GM23248 (cell line): ENCODE measurements around the gene FGFR1OP2. TPM values are rescaled to one million over a fixed set of nuclear protein-coding genes. Genes with fewer than 3 reads are reported as not detected.

Source experiments
- DNase-seq: peaks from one replicate; pipeline ENCODE4 v3.0.0-alpha.2; 2015
- H2AFZ ChIP-seq: fragments of 200-600 bp; sonication (generic); 2 replicates; pipeline ENCODE4 v1.6.1; 2016; ENCODE audit warnings: antibody characterized with exemption
- H3F3A ChIP-seq: fragments of 200-600 bp; sonication (generic); 2 replicates; pipeline ENCODE4 v1.6.1; 2016; ENCODE audit warnings: mild to moderate bottlenecking, antibody characterized with exemption, mixed run types; ENCODE audit not compliant: insufficient read depth
- H3K27ac ChIP-seq: fragments of 200-600 bp; sonication (generic); 2 replicates; pipeline ENCODE4 v1.5.1; 2016; ENCODE audit warnings: mild to moderate bottlenecking
- H3K27me3 ChIP-seq: fragments of 200-600 bp; sonication (generic); replicated peaks from 2 replicates; pipeline ENCODE4 v1.6.1; 2016; ENCODE audit warnings: mild to moderate bottlenecking; ENCODE audit not compliant: insufficient read depth
- H3K36me3 ChIP-seq: fragments of 200-600 bp; sonication (generic); 2 replicates; pipeline ENCODE4 v1.6.1; 2016; ENCODE audit warnings: low read depth, mild to moderate bottlenecking
- H3K4me1 ChIP-seq: fragments of 200-600 bp; sonication (generic); 2 replicates; pipeline ENCODE4 v1.6.1; 2016; ENCODE audit warnings: mild to moderate bottlenecking; ENCODE audit not compliant: insufficient read depth
- H3K4me2 ChIP-seq: fragments of 200-600 bp; sonication (generic); one replicate; pipeline ENCODE4 v1.6.1; 2016; ENCODE audit warnings: mild to moderate bottlenecking; ENCODE audit not compliant: unreplicated experiment
- H3K4me3 ChIP-seq: fragments of 200-600 bp; sonication (generic); 2 replicates; pipeline ENCODE4 v1.5.1; 2016; ENCODE audit warnings: mild to moderate bottlenecking
- H3K79me2 ChIP-seq: fragments of 200-600 bp; sonication (generic); 2 replicates; pipeline ENCODE4 v1.6.1; 2016; ENCODE audit warnings: mild to moderate bottlenecking; ENCODE audit not compliant: insufficient read depth
- H3K9ac ChIP-seq: fragments of 200-600 bp; sonication (generic); 2 replicates; pipeline ENCODE4 v1.6.1; 2016; ENCODE audit warnings: mild to moderate bottlenecking
- H3K9me2 ChIP-seq: fragments of 200-600 bp; sonication (generic); 2 replicates; pipeline ENCODE4 v1.6.1; 2016; ENCODE audit warnings: mixed run types, mild to moderate bottlenecking, moderate library complexity; ENCODE audit not compliant: insufficient read depth
- H3K9me3 ChIP-seq: fragments of 200-600 bp; sonication (generic); one replicate; pipeline ENCODE4 v1.6.1; 2017; ENCODE audit warnings: low read depth
- H4K20me1 ChIP-seq: fragments of 200-600 bp; sonication (generic); 2 replicates; pipeline ENCODE4 v1.6.0; 2016; ENCODE audit not compliant: insufficient read depth
- EZH2 ChIP-seq: fragments of 200-600 bp; sonication (generic); IDR thresholded peaks from 2 replicates; pipeline ENCODE4 v1.6.1; 2018; ENCODE audit warnings: antibody characterized with exemption, mild to moderate bottlenecking; ENCODE audit not compliant: insufficient read depth, poor library complexity, severe bottlenecking
- EZH2phosphoT487 ChIP-seq: fragments of 200-600 bp; sonication (generic); IDR thresholded peaks from 2 replicates; pipeline ENCODE4 v1.6.1; 2018; ENCODE audit warnings: antibody characterized with exemption, moderate library complexity, mild to moderate bottlenecking, low read depth; ENCODE audit not compliant: insufficient read depth
- WGBS, 2 experiments: methylation state at CpG; one replicate each; pipeline ENCODE4 v1.1.6; 2015 to 2017; ENCODE audit warnings: low lambda C conversion rate in 2 of 2, low coverage in 1 of 2; ENCODE audit errors: missing lambda C conversion rate in 2 of 2; 5-methylcytosine and 5-hydroxymethylcytosine counted together
- in situ Hi-C: fragments of 300-500 bp; cut with MboI; formaldehyde crosslinking; loops from 2 replicates; pipeline ENCODE4 v1.15.0; 2020
- polyA plus RNA-seq: library from polyadenylated mRNA; unstranded; fragments of >200 nt; fragmentation: Nextera tagmentation; extraction: Ambion mirVana; gene quantifications from 2 replicates; pipeline ENCODE4 v1.2.1, GENCODE V29; 2016
- total RNA-seq: library from RNA; depleted of rRNA; stranded (reverse); fragments of >200 nt; shearing (Covaris generic); gene quantifications from 2 replicates; pipeline ENCODE4 v1.2.3, GENCODE V29; 2014; rRNA removed

The FGFR1OP2 gene
- total and polyA plus RNA-seq, 2 experiments from 2014 or later = 37.2 to 47.3 TPM

GRCh38 chr12:27013611-27014084, 75.4 kb downstream of the FGFR1OP2 start:
- 0 to 1% methylated on average over 13 of the region's 13 CpGs for WGBS, 2 experiments
- H3K4me1 ChIP-seq = peaks cover 18% of the 10 kb centered on the region
- in situ Hi-C loops = loop anchor here (10.0 kb wide), 1 partner anchor 291 kb away; no protein-coding TSS in a partner anchor
- H3K27me3 ChIP-seq = no peaks in the 10 kb centered on the region
- peak; percentile 72 for DNase-seq
- H3F3A ChIP-seq = peaks cover 19% of the 10 kb centered on the region
- no peaks in the 10 kb centered on the region for H3K36me3 ChIP-seq
- H3K4me3 ChIP-seq = peak overlapping the region; percentile 91
- H3K4me2 ChIP-seq = peak overlapping the region; percentile 86
- H3K9me2 ChIP-seq = no peaks in the 10 kb centered on the region
- H2AFZ ChIP-seq = peak overlapping the region; percentile 92
- no peaks in the 10 kb centered on the region for H3K9me3 ChIP-seq
- no peak for TF ChIP-seq EZH2phosphoT487
- TF ChIP-seq EZH2 = no peak
- no peaks in the 10 kb centered on the region for H4K20me1 ChIP-seq
- H3K9ac ChIP-seq = peak overlapping the region; percentile 82
- peaks cover 47% of the 10 kb centered on the region for H3K79me2 ChIP-seq
- peak overlapping the region; percentile 85 for H3K27ac ChIP-seq

- Histone ChIP-seq H2AFZ (peak within 1 kb of the TSS; percentile 92), H3K9ac (peak within 1 kb of the TSS; percentile 82), H3K9me2 (no peaks in the 10 kb centered on the region), H3K27me3 (no peaks in the 10 kb centered on the region), H3K9me3 (no peaks in the 10 kb centered on the region), H3K27ac (peak within 1 kb of the TSS; percentile 85), H3K4me1 (peaks cover 18% of the 10 kb centered on the region), H3F3A (peaks cover 19% of the 10 kb centered on the region), H4K20me1 (no peaks in the 10 kb centered on the region), H3K79me2 (peaks cover 41% of the 10 kb centered on the region), H3K36me3 (no peaks in the 10 kb centered on the region), H3K4me2 (peak within 1 kb of the TSS; percentile 86), H3K4me3 (peak within 1 kb of the TSS; percentile 91)
- in situ Hi-C loops = loop anchor here (10.0 kb wide), 1 partner anchor 291 kb away; no protein-coding TSS in a partner anchor
- 1% methylated on average over 58 to 69 of the region's 71 CpGs for WGBS, 2 experiments
- TF ChIP-seq EZH2phosphoT487 = no peak
- TF ChIP-seq EZH2 = no peak
- peak; percentile 96 for DNase-seq
These were observed 76.0 kb downstream of the FGFR1OP2 start, which contains the start of gene TM7SF3 for GRCh38 chr12:27014085-27014858. Gene TM7SF3, minus strand, starts transcription at chr12:27014384. Its CDS starts 216 bp downstream, at chr12:27014168.

GRCh38 chr12:27014859-27015729, 76.8 kb downstream of the FGFR1OP2 start:
- TF ChIP-seq EZH2 (no peak), EZH2phosphoT487 (no peak)
- peak; percentile 7 for DNase-seq
- Histone ChIP-seq H3K4me1 (peaks cover 12% of the 10 kb centered on the region), H3K4me3 (peak overlapping the region; percentile 91), H2AFZ (peak overlapping the region; percentile 92), H3K27me3 (no peaks in the 10 kb centered on the region), H3F3A (peaks cover 19% of the 10 kb centered on the region), H3K9ac (peak overlapping the region; percentile 82), H4K20me1 (no peaks in the 10 kb centered on the region), H3K9me2 (no peaks in the 10 kb centered on the region), H3K36me3 (no peaks in the 10 kb centered on the region), H3K79me2 (peaks cover 33% of the 10 kb centered on the region), H3K9me3 (no peaks in the 10 kb centered on the region), H3K27ac (peak overlapping the region; percentile 85), H3K4me2 (peak overlapping the region; percentile 77)
- in situ Hi-C loops = loop anchor here (10.0 kb wide), 1 partner anchor 290 kb away; no protein-coding TSS in a partner anchor
- 44 to 45% methylated on average over 12 of the region's 12 CpGs for WGBS, 2 experiments

- H3K4me1 ChIP-seq = peaks cover 10% of the 10 kb centered on the region
- in situ Hi-C loops = loop anchor here (10.0 kb wide), 1 partner anchor 289 kb away; no protein-coding TSS in a partner anchor
- no peaks in the 10 kb centered on the region for H3K9me3 ChIP-seq
- H3K4me3 ChIP-seq = peak overlapping the region; percentile 46; the same call in 1 of the 2 replicates
- TF ChIP-seq EZH2phosphoT487 (no peak), EZH2 (no peak)
- 0% methylated on average over 2 of the region's 2 CpGs for WGBS, 2 experiments
- H3K79me2 ChIP-seq = peaks cover 27% of the 10 kb centered on the region
- H3F3A ChIP-seq = peaks cover 19% of the 10 kb centered on the region
- H3K9me2 ChIP-seq = no peaks in the 10 kb centered on the region
- no peaks in the 10 kb centered on the region for H4K20me1 ChIP-seq
- peak overlapping the region; percentile 70 for H3K4me2 ChIP-seq
- peak overlapping the region; percentile 92 for H2AFZ ChIP-seq
- peak overlapping the region; percentile 34 for H3K9ac ChIP-seq
- H3K27me3 ChIP-seq = no peaks in the 10 kb centered on the region
- H3K36me3 ChIP-seq = no peaks in the 10 kb centered on the region
- no peak overlapping the region for H3K27ac ChIP-seq
- peak; percentile 69 for DNase-seq
These were observed 77.4 kb downstream of the FGFR1OP2 start for GRCh38 chr12:27015730-27016076.

Other genes starting within 250 kb of the FGFR1OP2 start
- 9.1 and 9.2 TPM in 2 replicates for gene ITPR2, start 105.3 kb upstream of the FGFR1OP2 start, total RNA-seq
- gene ITPR2, start 105.3 kb upstream of the FGFR1OP2 start, polyA plus RNA-seq = 3.6 and 5.0 TPM in 2 replicates
- 31.6 and 49.7 TPM in 2 replicates for gene INTS13, start 489 bp upstream of the FGFR1OP2 start, total RNA-seq
- gene INTS13, start 489 bp upstream of the FGFR1OP2 start, polyA plus RNA-seq = 27.5 and 28.9 TPM in 2 replicates
- 51.8 and 103 TPM in 2 replicates for gene TM7SF3, start 75.9 kb downstream of the FGFR1OP2 start, total RNA-seq
- gene TM7SF3, start 75.9 kb downstream of the FGFR1OP2 start, polyA plus RNA-seq = 55.8 and 58.4 TPM in 2 replicates
- gene MED21, start 84.1 kb downstream of the FGFR1OP2 start, total RNA-seq = 47.7 and 55.0 TPM in 2 replicates
- 46.3 and 49.6 TPM in 2 replicates for gene MED21, start 84.1 kb downstream of the FGFR1OP2 start, polyA plus RNA-seq
- gene C12orf71, start 144.1 kb downstream of the FGFR1OP2 start, total RNA-seq = not detected in 2 replicates
- gene C12orf71, start 144.1 kb downstream of the FGFR1OP2 start, polyA plus RNA-seq = not detected in 2 replicates